Measurements from ENCODE around the gene LAD1. TPM values are rescaled to one million over a fixed set of nuclear protein-coding genes. Genes with fewer than 3 reads are reported as not detected.

LAD1 gene
- total and polyA plus RNA-seq, 8 donors = 11.5 to 37.6 (median 12.0) TPM

GRCh38 chr1:201351617-201352016, 47.5 kb downstream of the LAD1 start:
- H3K9me3 ChIP-seq = no peaks in the 10 kb centered on the region
- no peak for TF ChIP-seq CTCF (IDR thresholded peaks at IDR 0.05)
- no peak overlapping the region for H3K27ac ChIP-seq
- H3K4me1 ChIP-seq = no peaks in the 10 kb centered on the region
- H3K36me3 ChIP-seq = no peaks in the 10 kb centered on the region
- H3K27me3 ChIP-seq = peaks cover 0 to 12% of the 10 kb centered on the region in 2 donors
- ATAC-seq = no peak
- no peak for DNase-seq
- intact Hi-C loops (cut with DNase I) = loop anchor here in 1 of 2 donors (10.0 kb wide), 1 partner anchor 97 kb away; no protein-coding TSS in a partner anchor
- H3K4me3 ChIP-seq = no peak overlapping the region

GRCh38 chr1:201350884-201351283, 48.2 kb downstream of the LAD1 start:
- no peaks in the 10 kb centered on the region for H3K4me1 ChIP-seq
- no peak for DNase-seq
- ATAC-seq = no peak

GRCh38 chr1:201350361-201350725, 48.8 kb downstream of the LAD1 start:
- no peak overlapping the region for H3K4me3 ChIP-seq
- no peak overlapping the region for H3K27ac ChIP-seq
- H3K4me1 ChIP-seq = no peaks in the 10 kb centered on the region
- TF ChIP-seq CTCF (IDR thresholded peaks at IDR 0.05) = no peak
- intact Hi-C loops (cut with DNase I) = loop anchor here in 1 of 2 donors (10.0 kb wide), 1 partner anchor 96 kb away; no protein-coding TSS in a partner anchor
- H3K36me3 ChIP-seq = no peaks in the 10 kb centered on the region
- H3K27me3 ChIP-seq = peaks cover 0 to 12% of the 10 kb centered on the region in 2 donors
- H3K9me3 ChIP-seq = no peaks in the 10 kb centered on the region
- DNase-seq (no peak), ATAC-seq (no peak)

More at GRCh38 chr1:201350884-201351283, 48.2 kb downstream of the LAD1 start:
- H3K27me3 ChIP-seq = peaks cover 0 to 12% of the 10 kb centered on the region in 2 donors
- TF ChIP-seq CTCF (IDR thresholded peaks at IDR 0.05) = no peak
- H3K36me3 ChIP-seq = no peaks in the 10 kb centered on the region
- no peaks in the 10 kb centered on the region for H3K9me3 ChIP-seq
- no peak overlapping the region for H3K27ac ChIP-seq
- H3K4me3 ChIP-seq = no peak overlapping the region
- intact Hi-C loops (cut with DNase I) = loop anchor here in 1 of 2 donors (10.0 kb wide), 1 partner anchor 96 kb away; no protein-coding TSS in a partner anchor

GRCh38 chr1:201349092-201349491, 50.0 kb downstream of the LAD1 start:
- Histone ChIP-seq H3K27ac (no peak overlapping the region), H3K9me3 (no peaks in the 10 kb centered on the region), H3K4me3 (no peak overlapping the region), H3K27me3 (peaks cover 0 to 12% of the 10 kb centered on the region in 2 donors), H3K4me1 (no peaks in the 10 kb centered on the region), H3K36me3 (no peaks in the 10 kb centered on the region)
- TF ChIP-seq CTCF (IDR thresholded peaks at IDR 0.05) = no peak
- no peak for DNase-seq
- intact Hi-C loops (cut with DNase I) = no loop called here
- ATAC-seq = no peak

GRCh38 chr1:201348211-201348566, 50.9 kb downstream of the LAD1 start:
- ATAC-seq (peak; percentile 82), DNase-seq (peak in 1 of 4 donors; percentile 33)
- Histone ChIP-seq H3K4me3 (no peak overlapping the region), H3K36me3 (no peaks in the 10 kb centered on the region), H3K27me3 (peaks cover 0 to 12% of the 10 kb centered on the region in 2 donors), H3K4me1 (no peaks in the 10 kb centered on the region), H3K27ac (no peak overlapping the region), H3K9me3 (no peaks in the 10 kb centered on the region)
- TF ChIP-seq CTCF (IDR thresholded peaks at IDR 0.05) = peak; percentile 27 to 44
- intact Hi-C loops (cut with DNase I) = no loop called here

Data from left lung (tissue), 10 donors.